ENCODE measurements around the gene PPP4R3A.
"Not testable (repeated sequence)": the region's sequence is repeated elsewhere in the genome, so short reads cannot be mapped to it uniquely, and the experiment has no call there.

Gene PPP4R3A

GRCh38 chr14:91510171-91511042, at the start of gene PPP4R3A:
TSS of gene PPP4R3A (minus strand) at chr14:91510310. CDS start at chr14:91509647, 663 bp downstream.
- H3K4me1 Mint-ChIP-seq: peaks cover 21% of the 10 kb centered on the region
- peak within 1 kb of the TSS; percentile 100 for H3K4me3 Mint-ChIP-seq
- no peaks in the 10 kb centered on the region for H3K9me3 Mint-ChIP-seq
- peaks cover 10% of the 10 kb centered on the region for H3K36me3 Mint-ChIP-seq
- no peaks in the 10 kb centered on the region for H3K27me3 Mint-ChIP-seq
- H3K27ac Mint-ChIP-seq: peak within 1 kb of the TSS; percentile 100

GRCh38 chr14:91555531-91555930, 45.4 kb upstream of the PPP4R3A start:
- peaks cover 3% of the 10 kb centered on the region for H3K36me3 Mint-ChIP-seq
- no peaks in the 10 kb centered on the region for H3K4me1 Mint-ChIP-seq
- peaks cover 7% of the 10 kb centered on the region for H3K9me3 Mint-ChIP-seq
- H3K27me3 Mint-ChIP-seq: peaks cover 2% of the 10 kb centered on the region
- H3K27ac Mint-ChIP-seq: no peak overlapping the region
- no peak overlapping the region for H3K4me3 Mint-ChIP-seq

GRCh38 chr14:91554535-91555332, 44.6 kb upstream of the PPP4R3A start:
- H3K36me3 Mint-ChIP-seq: peaks cover 3% of the 10 kb centered on the region
- H3K4me3 Mint-ChIP-seq: no peak overlapping the region
- H3K27ac Mint-ChIP-seq: no peak overlapping the region
- no peaks in the 10 kb centered on the region for H3K4me1 Mint-ChIP-seq
- H3K27me3 Mint-ChIP-seq: peaks cover 2% of the 10 kb centered on the region
- peaks cover 7% of the 10 kb centered on the region for H3K9me3 Mint-ChIP-seq

- Mint-ChIP-seq H3K27me3 (no peaks in the 10 kb centered on the region), H3K36me3 (no peaks in the 10 kb centered on the region), H3K9me3 (no peaks in the 10 kb centered on the region), H3K4me1 (no peaks in the 10 kb centered on the region), H3K27ac (no peak overlapping the region), H3K4me3 (no peak overlapping the region)
These were observed 38.0 kb upstream of the PPP4R3A start for GRCh38 chr14:91548108-91548507.

GRCh38 chr14:91545946-91546716, 36.0 kb upstream of the PPP4R3A start:
- no peak overlapping the region for H3K4me3 Mint-ChIP-seq
- peaks cover 3% of the 10 kb centered on the region for H3K36me3 Mint-ChIP-seq
- no peaks in the 10 kb centered on the region for H3K4me1 Mint-ChIP-seq
- no peaks in the 10 kb centered on the region for H3K27me3 Mint-ChIP-seq
- no peak overlapping the region for H3K27ac Mint-ChIP-seq
- peaks cover 14% of the 10 kb centered on the region for H3K9me3 Mint-ChIP-seq

GRCh38 chr14:91545204-91545603, 35.1 kb upstream of the PPP4R3A start:
- Mint-ChIP-seq H3K4me3 (no peak overlapping the region), H3K9me3 (peaks cover 21% of the 10 kb centered on the region), H3K27me3 (no peaks in the 10 kb centered on the region), H3K27ac (no peak overlapping the region), H3K4me1 (no peaks in the 10 kb centered on the region), H3K36me3 (peaks cover 6% of the 10 kb centered on the region)

- H3K36me3 Mint-ChIP-seq: peaks cover 10% of the 10 kb centered on the region
- H3K4me1 Mint-ChIP-seq: no peaks in the 10 kb centered on the region
- peaks cover 2% of the 10 kb centered on the region for H3K27me3 Mint-ChIP-seq
- H3K4me3 Mint-ChIP-seq: no peak overlapping the region
- peaks cover 8% of the 10 kb centered on the region for H3K9me3 Mint-ChIP-seq
- H3K27ac Mint-ChIP-seq: no peak overlapping the region
These were observed 26.2 kb upstream of the PPP4R3A start for GRCh38 chr14:91536327-91536726.

- H3K4me3 Mint-ChIP-seq, H3K27me3 Mint-ChIP-seq, H3K27ac Mint-ChIP-seq, H3K36me3 Mint-ChIP-seq, H3K9me3 Mint-ChIP-seq, H3K4me1 Mint-ChIP-seq: not testable (repeated sequence)
These were observed 23.9 kb upstream of the PPP4R3A start for GRCh38 chr14:91534059-91534458.

- Mint-ChIP-seq H3K9me3 (no peaks in the 10 kb centered on the region), H3K36me3 (peaks cover 3% of the 10 kb centered on the region), H3K4me1 (no peaks in the 10 kb centered on the region), H3K4me3 (no peak overlapping the region), H3K27ac (no peak overlapping the region), H3K27me3 (peaks cover 2% of the 10 kb centered on the region)
These were observed 23.5 kb upstream of the PPP4R3A start for GRCh38 chr14:91533623-91534022.

- Mint-ChIP-seq H3K9me3 (no peaks in the 10 kb centered on the region), H3K36me3 (peaks cover 3% of the 10 kb centered on the region), H3K4me3 (no peak overlapping the region), H3K27me3 (no peaks in the 10 kb centered on the region), H3K4me1 (no peaks in the 10 kb centered on the region), H3K27ac (no peak overlapping the region)
These were observed 13.9 kb upstream of the PPP4R3A start for GRCh38 chr14:91523972-91524371.

GRCh38 chr14:91521061-91521640, 11.0 kb upstream of the PPP4R3A start:
- Mint-ChIP-seq H3K4me3 (no peak overlapping the region), H3K36me3 (peaks cover 3% of the 10 kb centered on the region), H3K27ac (no peak overlapping the region), H3K9me3 (no peaks in the 10 kb centered on the region), H3K27me3 (peaks cover 1% of the 10 kb centered on the region), H3K4me1 (no peaks in the 10 kb centered on the region)

GRCh38 chr14:91520138-91520537, 10.0 kb upstream of the PPP4R3A start:
- peaks cover 3% of the 10 kb centered on the region for H3K36me3 Mint-ChIP-seq
- no peaks in the 10 kb centered on the region for H3K4me1 Mint-ChIP-seq
- H3K27ac Mint-ChIP-seq: no peak overlapping the region
- no peaks in the 10 kb centered on the region for H3K9me3 Mint-ChIP-seq
- no peak overlapping the region for H3K4me3 Mint-ChIP-seq
- H3K27me3 Mint-ChIP-seq: peaks cover 1% of the 10 kb centered on the region

GRCh38 chr14:91519239-91520036, 9.3 kb upstream of the PPP4R3A start:
- H3K36me3 Mint-ChIP-seq: no peaks in the 10 kb centered on the region
- no peak overlapping the region for H3K4me3 Mint-ChIP-seq
- H3K4me1 Mint-ChIP-seq: no peaks in the 10 kb centered on the region
- no peak overlapping the region for H3K27ac Mint-ChIP-seq
- H3K27me3 Mint-ChIP-seq: peaks cover 1% of the 10 kb centered on the region
- no peaks in the 10 kb centered on the region for H3K9me3 Mint-ChIP-seq

- Mint-ChIP-seq H3K9me3 (no peaks in the 10 kb centered on the region), H3K4me1 (no peaks in the 10 kb centered on the region), H3K36me3 (no peaks in the 10 kb centered on the region), H3K27me3 (peaks cover 1% of the 10 kb centered on the region), H3K4me3 (no peak overlapping the region), H3K27ac (peak overlapping the region; percentile 1)
These were observed 6.7 kb upstream of the PPP4R3A start for GRCh38 chr14:91516663-91517388.
